A673 (cell line): ENCODE measurements around the gene CNTLN.

Source experiments
- CTCF ChIP-seq: fragments of 300-800, 200-600 bp; sonication (generic); conservative IDR thresholded peaks from 2 replicates; pipeline ENCODE4 v1.5.1; 2017; ENCODE audit warnings: low read depth, mild to moderate bottlenecking, antibody characterized with exemption, low read length, moderate library complexity, mixed read lengths
- EZH2 ChIP-seq: fragments of 200-600 bp; sonication (generic); IDR thresholded peaks from 2 replicates; pipeline ENCODE4 v1.6.1; 2017; ENCODE audit warnings: borderline replicate concordance, low read depth, mild to moderate bottlenecking, mixed read lengths, antibody characterized with exemption, low read length; ENCODE audit not compliant: poor library complexity, severe bottlenecking

GRCh38 chr9:17422994-17423680 lies 288.3 kb downstream of the CNTLN start:
- no peak for TF ChIP-seq CTCF
- TF ChIP-seq EZH2: no peak
